ENCODE data around the gene MUS81.
A peak's percentile ranks its signal among the peaks of the same experiment; 100 is the strongest.

Gene MUS81

DNA sequence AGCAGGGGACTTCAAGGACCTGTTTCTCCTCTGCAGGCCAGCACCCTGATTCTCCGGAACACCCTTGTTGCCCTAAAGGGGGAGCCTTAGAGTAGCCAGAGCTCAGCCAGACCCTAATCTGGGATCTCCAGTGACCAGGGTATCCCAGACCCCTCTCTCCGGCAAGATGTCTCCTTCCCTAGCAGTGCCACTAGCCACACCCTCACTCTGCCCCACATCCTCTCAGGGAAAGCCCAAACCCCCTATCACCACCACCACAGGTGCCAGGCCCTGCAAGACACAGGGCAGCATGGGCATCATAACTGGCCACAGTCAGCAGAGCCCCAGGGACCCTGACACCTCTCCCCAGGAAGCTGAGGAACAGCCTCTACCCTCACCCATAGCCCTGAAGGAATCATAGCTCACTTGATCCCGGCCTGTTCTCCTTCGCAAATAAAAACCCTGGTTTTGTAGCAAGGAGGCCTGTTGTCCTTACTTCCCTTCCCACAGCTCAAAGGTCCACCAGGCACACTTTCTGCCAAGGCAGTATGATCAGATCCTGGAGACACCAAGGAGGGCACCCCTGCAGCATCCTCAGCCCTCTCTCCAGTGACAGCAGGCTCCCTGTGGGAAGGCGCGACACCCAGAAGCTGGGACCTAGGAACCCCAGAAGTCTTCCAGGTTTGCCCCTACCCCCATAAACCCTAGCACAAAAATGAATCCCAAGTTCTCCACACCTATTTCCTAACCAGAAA, 6.8 kb upstream of the MUS81 start:
- H3K4me3 ChIP-seq (ENCODE audit: low read depth, low read length), result no peak overlapping the region
- in situ Hi-C loops (cut with HindIII; ENCODE audit: low pct_ligation_motif_present, low sequenced_read_pairs), result no loop called here
- no peaks in the 10 kb centered on the region for H3K27me3 ChIP-seq (replicated peaks)
- DNase-seq, result no peak
- peak; percentile 2 for TF ChIP-seq CTCF (IDR thresholded peaks at IDR 0.05; ENCODE audit: low read depth, low read length, missing control alignments)
- no peak overlapping the region for H3K27ac ChIP-seq
- peaks cover 66% of the 10 kb centered on the region for H3K36me3 ChIP-seq (replicated peaks)

GRCh38 chr11:65854161-65854592, 6.1 kb upstream of the MUS81 start:
- Histone ChIP-seq H3K27me3 (replicated peaks) (no peaks in the 10 kb centered on the region), H3K27ac (no peak overlapping the region), H3K36me3 (replicated peaks) (peaks cover 66% of the 10 kb centered on the region), H3K4me3 (ENCODE audit: low read depth, low read length) (no peak overlapping the region)
- no peak for DNase-seq
- no peak for TF ChIP-seq CTCF (IDR thresholded peaks at IDR 0.05; ENCODE audit: low read depth, low read length, missing control alignments)
- in situ Hi-C loops (cut with HindIII; ENCODE audit: low pct_ligation_motif_present, low sequenced_read_pairs), result no loop called here

DNA sequence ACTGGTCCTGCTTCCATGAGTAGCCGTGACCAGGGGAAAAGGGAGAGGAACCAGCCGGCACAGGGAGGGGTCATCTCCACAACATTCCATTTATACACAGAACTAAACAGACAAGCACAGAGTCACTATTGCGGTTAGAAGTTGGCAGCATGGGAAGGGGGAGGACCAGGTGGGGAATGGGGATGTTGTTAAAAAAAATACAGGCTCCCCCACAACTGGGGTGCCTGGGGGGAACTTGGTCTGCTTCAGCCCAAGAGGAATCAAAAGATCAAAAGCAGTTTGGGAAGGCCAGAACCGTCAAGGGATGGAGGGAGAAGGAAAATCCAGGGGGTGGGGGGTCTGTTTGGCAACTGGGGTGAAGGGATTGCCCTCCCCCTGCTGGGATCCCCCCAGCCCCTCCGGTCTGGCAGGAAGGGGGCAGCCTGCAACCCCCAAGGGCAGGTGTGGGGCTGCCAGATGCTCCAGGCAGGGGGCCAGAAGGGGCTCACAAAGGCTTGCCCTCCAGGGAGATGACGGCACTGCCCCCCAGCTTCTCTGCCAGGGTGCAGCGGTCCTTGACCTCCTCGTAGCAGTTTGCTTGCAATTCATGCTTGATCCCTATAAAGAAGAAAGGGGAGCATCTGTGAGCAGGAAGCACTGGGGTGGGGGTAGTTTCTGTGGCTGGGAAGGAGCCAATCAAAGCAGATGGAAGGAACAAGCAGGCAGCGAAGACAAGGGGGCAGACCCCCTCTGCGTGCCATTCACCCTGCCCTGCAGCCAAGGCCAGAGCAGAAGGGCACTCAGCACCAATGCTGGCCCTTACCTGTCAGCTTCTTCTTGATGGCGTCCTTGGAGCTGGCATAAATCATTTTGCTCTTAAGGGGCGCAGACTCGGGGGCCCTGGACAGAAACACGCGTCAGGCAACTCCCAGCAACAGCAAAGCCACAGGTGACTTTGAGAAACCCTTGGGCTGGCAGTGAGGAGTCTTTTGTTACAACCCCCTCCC, 5.1 kb upstream of the MUS81 start:
- in situ Hi-C loops (cut with HindIII; ENCODE audit: low pct_ligation_motif_present, low sequenced_read_pairs), result no loop called here

GRCh38 chr11:65855927-65856363, 4.3 kb upstream of the MUS81 start:
- H3K27me3 ChIP-seq (replicated peaks), result no peaks in the 10 kb centered on the region
- no peak for TF ChIP-seq CTCF (IDR thresholded peaks at IDR 0.05; ENCODE audit: low read depth, low read length, missing control alignments)
- H3K27ac ChIP-seq, result no peak overlapping the region
- DNase-seq, result no peak
- peak overlapping the region; percentile 95 for H3K4me3 ChIP-seq (ENCODE audit: low read depth, low read length)
- peaks cover 61% of the 10 kb centered on the region for H3K36me3 ChIP-seq (replicated peaks)
- in situ Hi-C loops (cut with HindIII; ENCODE audit: low pct_ligation_motif_present, low sequenced_read_pairs), result no loop called here

More for the DNA sequence above, 5.1 kb upstream of the MUS81 start:
- peak overlapping the region; percentile 95 for H3K4me3 ChIP-seq (ENCODE audit: low read depth, low read length)
- TF ChIP-seq CTCF (IDR thresholded peaks at IDR 0.05; ENCODE audit: low read depth, low read length, missing control alignments), result no peak
- no peak for DNase-seq
- no peaks in the 10 kb centered on the region for H3K27me3 ChIP-seq (replicated peaks)
- no peak overlapping the region for H3K27ac ChIP-seq
- peaks cover 66% of the 10 kb centered on the region for H3K36me3 ChIP-seq (replicated peaks)

- in situ Hi-C loops (cut with HindIII; ENCODE audit: low pct_ligation_motif_present, low sequenced_read_pairs), result no loop called here
- no peaks in the 10 kb centered on the region for H3K27me3 ChIP-seq (replicated peaks)
- TF ChIP-seq CTCF (IDR thresholded peaks at IDR 0.05; ENCODE audit: low read depth, low read length, missing control alignments), result no peak
- peak; percentile 63 for DNase-seq
- H3K4me3 ChIP-seq (ENCODE audit: low read depth, low read length), result peak overlapping the region; percentile 95
- H3K27ac ChIP-seq, result peak overlapping the region; percentile 93
- H3K36me3 ChIP-seq (replicated peaks), result peaks cover 54% of the 10 kb centered on the region
These were observed 3.3 kb upstream of the MUS81 start for GRCh38 chr11:65856689-65857499.

Measured in brain microvascular endothelial cell (primary cell).